ENCODE data around the gene PKP3.
"Not testable (repeated sequence)": the region's sequence is repeated elsewhere in the genome, so short reads cannot be mapped to it uniquely, and the experiment has no call there.

Gene PKP3

DNA sequence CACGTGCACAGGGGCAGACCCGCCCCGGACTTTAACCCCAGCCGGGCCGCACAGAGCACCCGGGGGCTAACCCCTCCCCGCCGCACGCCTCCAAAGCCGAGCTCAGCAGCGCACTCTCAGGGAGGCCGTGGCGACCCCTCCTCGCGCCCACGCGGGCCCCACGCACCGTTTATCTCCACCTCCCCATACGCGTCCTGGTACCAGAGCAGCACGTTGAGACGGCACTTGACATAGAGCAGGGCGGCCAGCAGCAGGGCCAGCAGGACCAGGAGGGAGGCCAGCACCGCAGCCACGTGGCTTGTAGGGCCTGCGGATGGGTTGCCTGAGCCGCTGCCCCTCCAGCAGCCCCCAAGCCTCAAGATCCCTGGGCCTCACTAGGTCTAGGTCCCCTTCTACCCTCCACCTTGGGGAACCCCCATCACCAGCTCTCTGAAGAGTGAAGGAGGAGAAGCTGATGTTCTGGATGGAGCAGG lies 13.7 kb downstream of the PKP3 start:
- no peak overlapping the region for H3K27ac ChIP-seq (ENCODE audit: insufficient read depth in 1 of 2, low read depth in 1 of 2, low read length in 2 of 2, poor library complexity in 1 of 2, severe bottlenecking in 2 of 2)
- WGBS (ENCODE audit: insufficient coverage) = 75% methylated on average over 16 of the region's 28 CpGs
- no peak overlapping the region for H3K4me3 ChIP-seq (ENCODE audit: control insufficient read depth in 1 of 7, extremely low read depth in 1 of 7, insufficient read depth in 4 of 7, low read depth in 2 of 7, low read length in 6 of 7)

GRCh38 chr11:408154-409007 lies 14.4 kb downstream of the PKP3 start:
- Histone ChIP-seq H3K27me3 (replicated peaks in 2 of 5; ENCODE audit: control insufficient read depth in 4 of 5, insufficient read depth in 5 of 5, low read length in 4 of 5) (peaks cover 0 to 7% (median 0%) of the 10 kb centered on the region in 5 experiments), H3K4me3 (ENCODE audit: control insufficient read depth in 1 of 7, extremely low read depth in 1 of 7, insufficient read depth in 4 of 7, low read depth in 2 of 7, low read length in 6 of 7) (no peak overlapping the region), H3K9me3 (ENCODE audit: control extremely low read depth in 1 of 5, control insufficient read depth in 4 of 5, insufficient read depth in 2 of 5, low read depth in 1 of 5, low read length in 4 of 5) (no peaks in the 10 kb centered on the region), H3K4me1 (ENCODE audit: control extremely low read depth in 1 of 4, control insufficient read depth in 4 of 4, insufficient read depth in 4 of 4, low read length in 3 of 4) (peaks cover 0 to 28% (median 22%) of the 10 kb centered on the region in 4 experiments), H3K27ac (ENCODE audit: insufficient read depth in 1 of 2, low read depth in 1 of 2, low read length in 2 of 2, poor library complexity in 1 of 2, severe bottlenecking in 2 of 2) (no peak overlapping the region), H3K36me3 (ENCODE audit: control insufficient read depth in 4 of 4, insufficient read depth in 4 of 4, low read length in 3 of 4) (peaks cover 0 to 9% (median 4%) of the 10 kb centered on the region in 4 experiments)
- 94% methylated on average over 15 of the region's 15 CpGs for WGBS (ENCODE audit: insufficient coverage)
- POLR2A ChIA-PET = no interaction called here
- no peak for DNase-seq
- CTCF ChIA-PET = interaction anchor here (1.2 to 4.5 kb wide), 3 partner anchors 12 to 42 kb away, joined by 4 to 46 read pairs (median 7); partner anchors contain the start of gene PTDSS2

More for the DNA sequence above, 13.7 kb downstream of the PKP3 start:
- Histone ChIP-seq H3K36me3 (ENCODE audit: control insufficient read depth in 4 of 4, insufficient read depth in 4 of 4, low read length in 3 of 4) (peaks cover 0 to 9% (median 4%) of the 10 kb centered on the region in 4 experiments), H3K9me3 (ENCODE audit: control extremely low read depth in 1 of 5, control insufficient read depth in 4 of 5, insufficient read depth in 2 of 5, low read depth in 1 of 5, low read length in 4 of 5) (no peaks in the 10 kb centered on the region), H3K4me1 (ENCODE audit: control extremely low read depth in 1 of 4, control insufficient read depth in 4 of 4, insufficient read depth in 4 of 4, low read length in 3 of 4) (peaks cover 0 to 21% (median 15%) of the 10 kb centered on the region in 4 experiments), H3K27me3 (replicated peaks in 2 of 5; ENCODE audit: control insufficient read depth in 4 of 5, insufficient read depth in 5 of 5, low read length in 4 of 5) (peaks cover 0 to 11% (median 0%) of the 10 kb centered on the region in 5 experiments)
- CTCF ChIA-PET = interaction anchor here (1.2 to 4.5 kb wide), 6 partner anchors 9 to 99 kb away, joined by 3 to 46 read pairs (median 4); partner anchors contain the start of gene PTDSS2
- DNase-seq = no peak
- POLR2A ChIA-PET = interaction anchor here (1.0 to 1.7 kb wide), 3 partner anchors 10 to 42 kb away, joined by 3 to 7 read pairs (median 6); partner anchors contain the start of gene PTDSS2

GRCh38 chr11:409008-409599 lies 15.1 kb downstream of the PKP3 start:
- WGBS (ENCODE audit: insufficient coverage) = 89% methylated on average over 6 of the region's 7 CpGs
- ChIA-PET POLR2A (no interaction called here), CTCF (interaction anchor here (1.3 to 2.2 kb wide), 2 partner anchors 12 to 41 kb away, joined by 3 to 7 read pairs; partner anchors contain the start of gene PTDSS2)
- no peak for DNase-seq
- peaks cover 0 to 36% (median 27%) of the 10 kb centered on the region in 4 experiments for H3K4me1 ChIP-seq (ENCODE audit: control extremely low read depth in 1 of 4, control insufficient read depth in 4 of 4, insufficient read depth in 4 of 4, low read length in 3 of 4)
- no peaks in the 10 kb centered on the region for H3K9me3 ChIP-seq (ENCODE audit: control extremely low read depth in 1 of 5, control insufficient read depth in 4 of 5, insufficient read depth in 2 of 5, low read depth in 1 of 5, low read length in 4 of 5)
- no peak overlapping the region for H3K4me3 ChIP-seq (ENCODE audit: control insufficient read depth in 1 of 7, extremely low read depth in 1 of 7, insufficient read depth in 4 of 7, low read depth in 2 of 7, low read length in 6 of 7)
- H3K27ac ChIP-seq (ENCODE audit: insufficient read depth in 1 of 2, low read depth in 1 of 2, low read length in 2 of 2, poor library complexity in 1 of 2, severe bottlenecking in 2 of 2) = no peak overlapping the region
- peaks cover 0 to 3% (median 0%) of the 10 kb centered on the region in 5 experiments for H3K27me3 ChIP-seq (replicated peaks in 2 of 5; ENCODE audit: control insufficient read depth in 4 of 5, insufficient read depth in 5 of 5, low read length in 4 of 5)
- H3K36me3 ChIP-seq (ENCODE audit: control insufficient read depth in 4 of 4, insufficient read depth in 4 of 4, low read length in 3 of 4) = peaks cover 0 to 9% (median 4%) of the 10 kb centered on the region in 4 experiments

- POLR2A ChIA-PET = no interaction called here
These were observed 15.8 kb downstream of the PKP3 start for GRCh38 chr11:409600-410483.

GRCh38 chr11:410711-411110 lies 16.7 kb downstream of the PKP3 start:
- H3K9me3 ChIP-seq (ENCODE audit: control extremely low read depth in 1 of 5, control insufficient read depth in 4 of 5, insufficient read depth in 2 of 5, low read depth in 1 of 5, low read length in 4 of 5); H3K36me3 ChIP-seq (ENCODE audit: control insufficient read depth in 4 of 4, insufficient read depth in 4 of 4, low read length in 3 of 4); POLR2A ChIA-PET; H3K4me3 ChIP-seq (ENCODE audit: control insufficient read depth in 1 of 7, extremely low read depth in 1 of 7, insufficient read depth in 4 of 7, low read depth in 2 of 7, low read length in 6 of 7); DNase-seq; H3K27me3 ChIP-seq (replicated peaks in 2 of 5; ENCODE audit: control insufficient read depth in 4 of 5, insufficient read depth in 5 of 5, low read length in 4 of 5); H3K27ac ChIP-seq (ENCODE audit: insufficient read depth in 1 of 2, low read depth in 1 of 2, low read length in 2 of 2, poor library complexity in 1 of 2, severe bottlenecking in 2 of 2): not testable (repeated sequence)
- peaks cover 5 to 49% (median 42%) of the 10 kb centered on the region in 4 experiments for H3K4me1 ChIP-seq (ENCODE audit: control extremely low read depth in 1 of 4, control insufficient read depth in 4 of 4, insufficient read depth in 4 of 4, low read length in 3 of 4)
- WGBS (ENCODE audit: insufficient coverage) = 100% methylated on average over 1 of the region's 13 CpGs
- CTCF ChIA-PET = interaction anchor here (0.6 to 1.4 kb wide), 2 partner anchors 37 to 47 kb away, joined by 4 read pairs; no protein-coding TSS in a partner anchor

More at GRCh38 chr11:409600-410483, 15.8 kb downstream of the PKP3 start:
- Histone ChIP-seq H3K4me1 (ENCODE audit: control extremely low read depth in 1 of 4, control insufficient read depth in 4 of 4, insufficient read depth in 4 of 4, low read length in 3 of 4) (peaks cover 0 to 42% (median 34%) of the 10 kb centered on the region in 4 experiments), H3K27ac (ENCODE audit: insufficient read depth in 1 of 2, low read depth in 1 of 2, low read length in 2 of 2, poor library complexity in 1 of 2, severe bottlenecking in 2 of 2) (no peak overlapping the region), H3K9me3 (ENCODE audit: control extremely low read depth in 1 of 5, control insufficient read depth in 4 of 5, insufficient read depth in 2 of 5, low read depth in 1 of 5, low read length in 4 of 5) (no peaks in the 10 kb centered on the region), H3K4me3 (ENCODE audit: control insufficient read depth in 1 of 7, extremely low read depth in 1 of 7, insufficient read depth in 4 of 7, low read depth in 2 of 7, low read length in 6 of 7) (no peak overlapping the region), H3K36me3 (ENCODE audit: control insufficient read depth in 4 of 4, insufficient read depth in 4 of 4, low read length in 3 of 4) (peaks cover 0 to 9% (median 4%) of the 10 kb centered on the region in 4 experiments), H3K27me3 (replicated peaks in 2 of 5; ENCODE audit: control insufficient read depth in 4 of 5, insufficient read depth in 5 of 5, low read length in 4 of 5) (no peaks in the 10 kb centered on the region)
- CTCF ChIA-PET = interaction anchor here (1.3 to 2.2 kb wide), 2 partner anchors 13 to 40 kb away, joined by 3 to 7 read pairs; partner anchors contain the start of gene PTDSS2
- WGBS (ENCODE audit: insufficient coverage) = 96% methylated on average over 17 of the region's 18 CpGs
- no peak for DNase-seq

- no CpG with 5 or more reads among the region's 11 CpGs for WGBS (ENCODE audit: insufficient coverage)
- H3K4me1 ChIP-seq (ENCODE audit: control extremely low read depth in 1 of 4, control insufficient read depth in 4 of 4, insufficient read depth in 4 of 4, low read length in 3 of 4) = peaks cover 5 to 51% (median 45%) of the 10 kb centered on the region in 4 experiments
- H3K27ac ChIP-seq (ENCODE audit: insufficient read depth in 1 of 2, low read depth in 1 of 2, low read length in 2 of 2, poor library complexity in 1 of 2, severe bottlenecking in 2 of 2); POLR2A ChIA-PET; H3K4me3 ChIP-seq (ENCODE audit: control insufficient read depth in 1 of 7, extremely low read depth in 1 of 7, insufficient read depth in 4 of 7, low read depth in 2 of 7, low read length in 6 of 7); H3K9me3 ChIP-seq (ENCODE audit: control extremely low read depth in 1 of 5, control insufficient read depth in 4 of 5, insufficient read depth in 2 of 5, low read depth in 1 of 5, low read length in 4 of 5); H3K27me3 ChIP-seq (replicated peaks in 2 of 5; ENCODE audit: control insufficient read depth in 4 of 5, insufficient read depth in 5 of 5, low read length in 4 of 5); H3K36me3 ChIP-seq (ENCODE audit: control insufficient read depth in 4 of 4, insufficient read depth in 4 of 4, low read length in 3 of 4); DNase-seq: not testable (repeated sequence)
- CTCF ChIA-PET = interaction anchor here (0.6 to 2.0 kb wide), 3 partner anchors 11 to 48 kb away, joined by 3 to 7 read pairs (median 4); no protein-coding TSS in a partner anchor
These were observed 17.5 kb downstream of the PKP3 start for GRCh38 chr11:411520-411919.

Measured in common myeloid progenitor, CD34-positive (primary cell).